HEK293T (cell line): Measurements from ENCODE around the gene PIAS1.

Experiments used
- CTCF ChIA-PET: fragments of 350-600 bp; formaldehyde crosslinking; extraction: SDS; loops from one replicate; lab custom pipeline; 2021; ENCODE audit warnings: antibody characterized with exemption, inconsistent platforms; lab: Yijun Ruan, JAX
- POLR2A ChIA-PET: fragments of 350-600 bp; formaldehyde crosslinking; extraction: SDS; loops from one replicate; lab custom pipeline; 2020; ENCODE audit warnings: antibody characterized with exemption, inconsistent platforms; lab: Yijun Ruan, JAX
- DNase-seq: peaks from one replicate; pipeline ENCODE4 v3.0.0; 2012; ENCODE audit warnings: mixed read lengths; ENCODE audit errors: extremely low spot score
- ARNT ChIP-seq: fragments of 450-650 bp; IDR thresholded peaks from 2 replicates; pipeline ENCODE4 v1.6.1; 2017; ENCODE audit warnings: mild to moderate bottlenecking
- BHLHE40 ChIP-seq: fragments of 450-650 bp; IDR thresholded peaks from 2 replicates; pipeline ENCODE4 v1.6.1; 2016; ENCODE audit warnings: mild to moderate bottlenecking, moderate library complexity, borderline replicate concordance
- CTBP1 ChIP-seq: fragments of 450-650 bp; IDR thresholded peaks from 2 replicates; pipeline ENCODE4 v1.6.1; 2016; ENCODE audit warnings: borderline replicate concordance
- ELF4 ChIP-seq: fragments of 450-650 bp; IDR thresholded peaks from 2 replicates; pipeline ENCODE4 v1.6.1; 2017; ENCODE audit warnings: antibody characterized with exemption
- FOXA1 ChIP-seq: fragments of 450-650 bp; IDR thresholded peaks from 2 replicates; pipeline ENCODE4 v1.6.1; 2016; ENCODE audit warnings: mild to moderate bottlenecking
- FOXK2 ChIP-seq: fragments of 450-650 bp; IDR thresholded peaks from 2 replicates; pipeline ENCODE4 v1.6.1; 2016; ENCODE audit warnings: mild to moderate bottlenecking
- FOXM1 ChIP-seq: fragments of 450-650 bp; IDR thresholded peaks from 2 replicates; pipeline ENCODE4 v1.6.1; 2017; ENCODE audit warnings: mild to moderate bottlenecking, borderline replicate concordance
- HDGF ChIP-seq: fragments of 450-650 bp; IDR thresholded peaks from 2 replicates; pipeline ENCODE4 v1.6.1; 2017; ENCODE audit warnings: antibody characterized with exemption, borderline replicate concordance
- L3MBTL2 ChIP-seq: fragments of 450-650 bp; conservative IDR thresholded peaks from 2 replicates; pipeline ENCODE4 v1.6.1; 2016; ENCODE audit warnings: mild to moderate bottlenecking
- LEF1 ChIP-seq: fragments of 450-650 bp; IDR thresholded peaks from 2 replicates; pipeline ENCODE4 v1.6.1; 2017; ENCODE audit warnings: mild to moderate bottlenecking, borderline replicate concordance
- NFRKB ChIP-seq: fragments of 450-650 bp; IDR thresholded peaks from 2 replicates; pipeline ENCODE4 v1.6.1; 2016; ENCODE audit warnings: mild to moderate bottlenecking, moderate library complexity
- SP1 ChIP-seq: fragments of 450-650 bp; IDR thresholded peaks from 2 replicates; pipeline ENCODE4 v1.6.1; 2017
- SUZ12 ChIP-seq: fragments of 450-650 bp; IDR thresholded peaks from 2 replicates; pipeline ENCODE4 v1.6.1; 2016; ENCODE audit warnings: mild to moderate bottlenecking
- TARDBP ChIP-seq: fragments of 450-650 bp; IDR thresholded peaks from 2 replicates; pipeline ENCODE4 v1.6.1; 2016
- ZNF384 ChIP-seq: fragments of 450-650 bp; IDR thresholded peaks from 2 replicates; pipeline ENCODE4 v1.6.1; 2016
- TF ChIP-seq, protein P1 (sequence below): fragments of 450-650 bp; IDR thresholded peaks from 2 replicates; pipeline ENCODE4 v1.6.1; 2016

Gene PIAS1

DNA sequence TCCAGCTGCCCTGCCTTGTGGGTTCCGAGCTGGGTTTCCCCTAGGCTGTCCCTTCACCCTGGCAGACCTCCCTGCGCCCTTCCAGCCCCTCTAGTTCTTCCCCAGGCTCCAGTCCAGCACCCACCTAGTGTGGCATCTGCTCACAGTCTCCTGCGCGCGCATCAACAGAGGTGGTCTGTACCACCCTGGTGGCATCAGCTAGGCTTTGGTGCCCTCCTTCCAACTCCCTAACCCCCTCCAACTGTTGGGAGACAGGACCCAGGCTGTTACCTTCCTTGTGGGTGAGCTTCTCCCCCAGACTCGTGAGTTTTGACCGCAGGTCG is 143.0 kb downstream of the PIAS1 start:
- POLR2A ChIA-PET, result no interaction called here
- CTCF ChIA-PET, result interaction anchor here (0.9 kb wide), 1 partner anchor 109 kb away, joined by 3 read pairs; no protein-coding TSS in a partner anchor
- no peak for DNase-seq
- TF ChIP-seq ARNT, result no peak
- TF ChIP-seq SP1, result no peak
- no peak for TF ChIP-seq SUZ12
- TF ChIP-seq NFRKB, result no peak
- TF ChIP-seq BHLHE40, result no peak
- TF ChIP-seq LEF1, result no peak
- TF ChIP-seq TARDBP, result no peak
- TF ChIP-seq L3MBTL2, result no peak
- no peak for TF ChIP-seq FOXK2
- TF ChIP-seq CTBP1, result no peak
- no peak for TF ChIP-seq ZNF384
- no peak for TF ChIP-seq HDGF
- TF ChIP-seq FOXA1, result no peak
- TF ChIP-seq, protein P1, sequence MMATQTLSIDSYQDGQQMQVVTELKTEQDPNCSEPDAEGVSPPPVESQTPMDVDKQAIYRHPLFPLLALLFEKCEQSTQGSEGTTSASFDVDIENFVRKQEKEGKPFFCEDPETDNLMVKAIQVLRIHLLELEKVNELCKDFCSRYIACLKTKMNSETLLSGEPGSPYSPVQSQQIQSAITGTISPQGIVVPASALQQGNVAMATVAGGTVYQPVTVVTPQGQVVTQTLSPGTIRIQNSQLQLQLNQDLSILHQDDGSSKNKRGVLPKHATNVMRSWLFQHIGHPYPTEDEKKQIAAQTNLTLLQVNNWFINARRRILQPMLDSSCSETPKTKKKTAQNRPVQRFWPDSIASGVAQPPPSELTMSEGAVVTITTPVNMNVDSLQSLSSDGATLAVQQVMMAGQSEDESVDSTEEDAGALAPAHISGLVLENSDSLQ, result no peak

DNA sequence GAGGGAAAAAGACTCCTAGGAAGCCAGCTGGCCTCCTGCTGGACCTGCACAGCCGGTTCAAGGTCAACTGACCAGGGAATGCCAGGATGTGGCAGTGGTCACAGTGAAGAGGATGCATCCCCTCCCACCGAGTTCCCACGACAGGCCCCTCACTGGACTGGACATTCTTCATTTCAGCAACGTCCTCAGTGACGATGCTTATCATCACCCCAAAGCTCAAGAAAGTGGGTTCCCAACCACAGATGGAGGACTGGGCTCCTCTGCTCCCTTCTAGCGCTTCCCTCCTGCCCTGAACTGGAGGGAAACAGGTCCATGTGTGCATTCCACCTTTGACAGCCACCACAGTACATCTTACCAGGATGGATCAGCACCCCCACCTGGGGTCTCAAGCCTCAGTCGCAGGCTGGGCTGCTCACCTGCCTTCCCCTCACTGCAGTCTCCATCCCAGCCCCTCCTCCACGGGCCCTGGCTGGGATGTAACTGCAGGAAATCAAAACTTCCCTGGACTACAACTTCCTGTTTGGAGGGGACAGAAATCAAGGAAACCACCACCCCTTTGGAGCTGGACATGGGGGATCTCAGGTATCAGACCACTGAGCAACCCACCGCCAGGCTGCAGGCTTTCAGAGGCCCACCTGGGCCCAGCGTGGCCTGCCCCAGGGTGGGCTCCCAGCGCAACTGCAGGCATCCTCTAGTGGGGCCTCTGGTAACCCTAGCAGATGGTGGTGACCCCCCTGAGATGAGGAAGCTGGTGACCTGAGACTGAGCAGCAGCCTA is 143.7 kb downstream of the PIAS1 start:
- no peak for TF ChIP-seq BHLHE40
- no peak for TF ChIP-seq ARNT
- no peak for TF ChIP-seq FOXM1
- no peak for TF ChIP-seq HDGF
- TF ChIP-seq, protein P1, result no peak
- no peak for TF ChIP-seq CTBP1
- no peak for TF ChIP-seq ELF4
- no peak for TF ChIP-seq FOXA1
- no peak for TF ChIP-seq L3MBTL2
- ChIA-PET POLR2A (no interaction called here), CTCF (no interaction called here)
- no peak for DNase-seq

DNA sequence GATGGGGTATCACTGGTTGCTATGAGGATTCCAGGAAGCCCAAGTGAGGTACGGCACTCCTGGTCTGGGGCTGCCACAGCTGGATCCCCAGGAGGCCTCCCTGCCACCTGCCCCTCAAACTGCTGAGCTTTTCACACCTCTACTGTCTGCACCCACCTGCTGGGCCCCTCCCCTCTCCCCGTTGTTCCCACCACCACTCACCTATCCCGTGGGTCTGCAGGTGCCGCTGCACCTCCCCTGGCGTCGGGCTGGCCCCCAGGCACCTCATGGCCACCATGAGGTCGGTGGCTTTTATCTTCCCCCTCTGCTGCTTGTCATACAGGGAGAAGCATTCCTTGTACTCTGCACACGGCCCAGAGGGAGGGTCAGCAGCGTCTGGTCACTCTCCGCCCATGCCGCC is 145.2 kb downstream of the PIAS1 start:
- CTCF ChIA-PET, result no interaction called here
- TF ChIP-seq ARNT (no peak), ELF4 (no peak), L3MBTL2 (no peak), SUZ12 (no peak), TARDBP (no peak)
- TF ChIP-seq, protein P1, result no peak
- POLR2A ChIA-PET, result no interaction called here
- DNase-seq, result no peak

GRCh38 chr15:68200016-68200861 is 146.1 kb downstream of the PIAS1 start:
- TF ChIP-seq, protein P1, result no peak
- TF ChIP-seq FOXA1 (no peak), NFRKB (no peak), BHLHE40 (no peak), ZNF384 (no peak), FOXM1 (no peak), L3MBTL2 (no peak), CTBP1 (no peak), FOXK2 (no peak), SP1 (no peak), ELF4 (no peak), SUZ12 (no peak), TARDBP (no peak), HDGF (no peak), ARNT (no peak), LEF1 (no peak)
- no peak for DNase-seq
- POLR2A ChIA-PET, result no interaction called here
- CTCF ChIA-PET, result no interaction called here

GRCh38 chr15:68201153-68201878 is 147.2 kb downstream of the PIAS1 start:
- TF ChIP-seq ELF4 (no peak), SUZ12 (no peak), FOXA1 (no peak), LEF1 (no peak), HDGF (no peak), ARNT (no peak), L3MBTL2 (no peak), TARDBP (no peak), SP1 (no peak), FOXM1 (no peak), BHLHE40 (no peak), ZNF384 (no peak), FOXK2 (no peak), CTBP1 (no peak), NFRKB (no peak)
- TF ChIP-seq, protein P1, result no peak
- no peak for DNase-seq
- ChIA-PET POLR2A (interaction anchor here (0.5 kb wide), 1 partner anchor 360 kb away, joined by 3 read pairs; no protein-coding TSS in a partner anchor), CTCF (no interaction called here)
